ENCODE measurements around the gene LAPTM4A. TPM values are rescaled to one million over a fixed set of nuclear protein-coding genes. Genes with fewer than 3 reads are reported as not detected.
"Not testable (repeated sequence)": the region's sequence is repeated elsewhere in the genome, so short reads cannot be mapped to it uniquely, and the experiment has no call there.

Gene LAPTM4A
- total RNA-seq, 4 donors from 2014 or later, result 27.3 to 65.0 (median 50.0) TPM

- Histone ChIP-seq H3K4me1 (no peaks in the 10 kb centered on the region), H3K36me3 (no peaks in the 10 kb centered on the region), H3K4me3 (no peak overlapping the region), H3K27me3 (no peaks in the 10 kb centered on the region), H3K27ac (peak overlapping the region in 2 of 4 donors; percentile 49 to 70), H3K9me3 (no peaks in the 10 kb centered on the region)
- TF ChIP-seq, protein P1, sequence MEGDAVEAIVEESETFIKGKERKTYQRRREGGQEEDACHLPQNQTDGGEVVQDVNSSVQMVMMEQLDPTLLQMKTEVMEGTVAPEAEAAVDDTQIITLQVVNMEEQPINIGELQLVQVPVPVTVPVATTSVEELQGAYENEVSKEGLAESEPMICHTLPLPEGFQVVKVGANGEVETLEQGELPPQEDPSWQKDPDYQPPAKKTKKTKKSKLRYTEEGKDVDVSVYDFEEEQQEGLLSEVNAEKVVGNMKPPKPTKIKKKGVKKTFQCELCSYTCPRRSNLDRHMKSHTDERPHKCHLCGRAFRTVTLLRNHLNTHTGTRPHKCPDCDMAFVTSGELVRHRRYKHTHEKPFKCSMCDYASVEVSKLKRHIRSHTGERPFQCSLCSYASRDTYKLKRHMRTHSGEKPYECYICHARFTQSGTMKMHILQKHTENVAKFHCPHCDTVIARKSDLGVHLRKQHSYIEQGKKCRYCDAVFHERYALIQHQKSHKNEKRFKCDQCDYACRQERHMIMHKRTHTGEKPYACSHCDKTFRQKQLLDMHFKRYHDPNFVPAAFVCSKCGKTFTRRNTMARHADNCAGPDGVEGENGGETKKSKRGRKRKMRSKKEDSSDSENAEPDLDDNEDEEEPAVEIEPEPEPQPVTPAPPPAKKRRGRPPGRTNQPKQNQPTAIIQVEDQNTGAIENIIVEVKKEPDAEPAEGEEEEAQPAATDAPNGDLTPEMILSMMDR (IDR thresholded peaks at IDR 0.05), result no peak
- TF ChIP-seq POLR2A (IDR thresholded peaks at IDR 0.05), result no peak
- peak in 1 of 3 donors; percentile 65 for DNase-seq
Measured at GRCh38 chr2:20091305-20091991, 40.0 kb upstream of the LAPTM4A start.

DNA sequence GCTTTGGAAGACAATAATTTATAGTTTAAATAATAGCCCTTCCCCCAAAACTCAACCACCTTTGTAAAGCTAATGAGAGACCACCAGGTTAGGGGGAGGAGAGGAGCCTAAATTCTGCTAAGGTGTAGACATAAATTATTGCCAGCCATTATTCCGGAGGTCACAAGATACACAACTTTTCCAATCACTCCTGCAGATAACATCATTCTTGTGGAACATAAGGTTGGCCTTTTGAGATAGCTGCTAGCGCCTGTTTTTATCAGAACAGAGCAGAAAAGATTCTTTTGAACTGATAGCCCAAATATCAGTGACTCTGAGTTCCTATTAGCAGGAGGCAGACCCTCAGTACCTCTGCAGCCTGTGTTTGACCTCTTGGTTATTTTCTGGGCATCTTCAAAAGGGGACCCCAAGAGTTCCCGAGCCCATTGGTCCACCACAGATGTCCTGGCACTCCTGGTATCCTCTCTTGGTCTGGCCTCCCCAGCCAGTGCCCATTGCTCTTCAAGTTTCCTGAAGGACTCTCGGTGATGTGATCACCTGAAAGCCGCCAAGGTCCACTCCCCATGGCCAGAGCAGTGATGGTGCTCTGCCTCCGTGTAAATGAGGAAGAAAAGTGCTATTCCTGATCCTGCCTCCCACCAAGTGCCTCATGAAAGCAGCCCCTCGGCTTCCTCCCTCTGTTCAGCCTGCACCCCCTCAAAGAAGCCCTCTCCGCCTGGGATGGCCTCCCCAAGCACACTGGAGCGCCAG, 38.5 kb upstream of the LAPTM4A start:
- Histone ChIP-seq H3K4me3 (no peak overlapping the region), H3K27me3 (no peaks in the 10 kb centered on the region), H3K36me3 (no peaks in the 10 kb centered on the region), H3K27ac (no peak overlapping the region), H3K9me3 (no peaks in the 10 kb centered on the region), H3K4me1 (no peaks in the 10 kb centered on the region)
- TF ChIP-seq POLR2A (IDR thresholded peaks at IDR 0.05), result no peak
- TF ChIP-seq, protein P1 (IDR thresholded peaks at IDR 0.05), result no peak
- DNase-seq, result no peak

- not testable (repeated sequence) for H3K4me1 ChIP-seq, H3K4me3 ChIP-seq, DNase-seq, H3K36me3 ChIP-seq, H3K27ac ChIP-seq, H3K27me3 ChIP-seq, H3K9me3 ChIP-seq
Measured at GRCh38 chr2:20085909-20086308, 34.5 kb upstream of the LAPTM4A start.

GRCh38 chr2:20082812-20083211, 31.4 kb upstream of the LAPTM4A start:
- not testable (repeated sequence) for H3K4me3 ChIP-seq, H3K36me3 ChIP-seq, H3K4me1 ChIP-seq, H3K27me3 ChIP-seq, DNase-seq, H3K9me3 ChIP-seq, H3K27ac ChIP-seq

- H3K4me1 ChIP-seq, result no peaks in the 10 kb centered on the region
- H3K9me3 ChIP-seq, result no peaks in the 10 kb centered on the region
- H3K36me3 ChIP-seq, result no peaks in the 10 kb centered on the region
- no peak for DNase-seq
- no peak overlapping the region for H3K27ac ChIP-seq
- TF ChIP-seq, protein P1 (IDR thresholded peaks at IDR 0.05), result no peak
- H3K4me3 ChIP-seq, result no peak overlapping the region
- H3K27me3 ChIP-seq, result no peaks in the 10 kb centered on the region
Measured at GRCh38 chr2:20081841-20082240, 30.4 kb upstream of the LAPTM4A start.

DNA sequence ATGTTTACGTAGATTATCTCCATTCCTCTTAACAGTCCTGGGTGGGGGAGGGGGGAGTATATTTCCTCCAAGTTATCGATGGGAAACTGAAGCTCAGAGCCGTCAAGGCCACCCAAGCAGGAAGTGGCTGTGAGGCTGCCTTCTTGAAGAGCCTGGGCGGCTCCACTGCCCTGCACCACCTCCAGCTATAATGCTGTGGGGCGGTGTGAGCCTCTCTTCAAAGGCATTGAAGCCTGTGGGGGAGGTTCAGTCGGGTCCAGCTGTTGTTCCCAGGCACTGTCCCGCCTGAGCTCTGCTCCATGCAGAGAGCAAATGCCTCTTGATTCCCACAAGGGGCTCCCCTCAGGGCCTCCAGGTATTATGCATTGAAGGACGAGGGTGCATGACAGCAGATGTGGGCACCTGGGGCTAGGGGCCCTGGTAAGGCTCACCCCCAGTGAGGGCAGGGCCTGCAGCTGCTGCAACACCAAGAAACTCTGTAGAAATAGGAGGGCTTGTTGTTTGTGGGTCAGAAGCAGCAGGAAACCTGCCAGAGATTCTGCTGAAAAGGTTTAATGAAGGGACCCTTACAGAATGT, 29.5 kb upstream of the LAPTM4A start:
- Histone ChIP-seq H3K4me3 (no peak overlapping the region), H3K27me3 (no peaks in the 10 kb centered on the region), H3K27ac (no peak overlapping the region), H3K4me1 (no peaks in the 10 kb centered on the region), H3K36me3 (no peaks in the 10 kb centered on the region), H3K9me3 (no peaks in the 10 kb centered on the region)
- no peak for DNase-seq
- TF ChIP-seq, protein P1 (IDR thresholded peaks at IDR 0.05), result no peak

Data from Peyer's patch (tissue), 4 donors.